H1 (cell line): Measurements from ENCODE around the gene IST1. TPM values are rescaled to one million over a fixed set of nuclear protein-coding genes. Genes with fewer than 3 reads are reported as not detected.

Source experiments
- BRCA1 ChIP-seq: IDR thresholded peaks from 2 replicates; pipeline ENCODE4 v1.6.1; 2012; ENCODE audit warnings: low read depth, low read length, improper control_type of control experiment
- GTF2F1 ChIP-seq: IDR thresholded peaks from 2 replicates; pipeline ENCODE4 v1.6.1; 2012; ENCODE audit warnings: low read depth, low read length, improper control_type of control experiment, borderline replicate concordance
- HDAC6 ChIP-seq: IDR thresholded peaks from one replicate; pipeline ENCODE4 v1.7.1; 2012; ENCODE audit warnings: low read depth, mild to moderate bottlenecking, inconsistent platforms, low read length, moderate library complexity
- JUN ChIP-seq: IDR thresholded peaks from 2 replicates; pipeline ENCODE4 v1.6.1; 2011; ENCODE audit warnings: low read depth, mild to moderate bottlenecking, improper control_type of control experiment, low read length
- RAD21 ChIP-seq, 2 experiments: IDR thresholded peaks in 1 of 2; conservative IDR thresholded peaks in 1 of 2; 2 replicates each; pipeline ENCODE4 v1.6.1; 2011; ENCODE audit warnings: low read depth in 2 of 2, low read length in 2 of 2, improper control_type of control experiment in 1 of 2, inconsistent platforms in 1 of 2, mild to moderate bottlenecking in 1 of 2, moderate library complexity in 1 of 2
- RBBP5 ChIP-seq: IDR thresholded peaks from 2 replicates; pipeline ENCODE4 v1.7.1; 2012; ENCODE audit warnings: low read depth, mild to moderate bottlenecking, inconsistent platforms, low read length, moderate library complexity, borderline replicate concordance
- SP2 ChIP-seq: IDR thresholded peaks from 2 replicates; pipeline ENCODE4 v1.6.1; 2012; ENCODE audit warnings: mild to moderate bottlenecking, low read length, inconsistent platforms
- SRF ChIP-seq: IDR thresholded peaks from 2 replicates; pipeline ENCODE4 v1.6.1; 2011; ENCODE audit warnings: mild to moderate bottlenecking, low read depth, low read length, moderate library complexity
- polyA plus RNA-seq, 7 experiments: library from polyadenylated mRNA; depleted of rRNA in 3 of 7; stranded (reverse) in 5 of 7; unstranded in 2 of 7; fragments of >200 nt in 5 of 7; fragments of 200-250 nt in 2 of 7; gene quantifications; 1 replicate in 5 of 7; 2 replicates in 1 of 7; 4 replicates in 1 of 7; pipeline versions ENCODE4 v1.2.1 to v1.2.3, GENCODE V29; 2011 to 2013; ENCODE audit warnings: missing spikeins in 2 of 7, mixed read lengths in 2 of 7
- total RNA-seq: library from RNA; stranded (reverse); fragmentation: NEBNext Ultra II Directional; extraction: Animal tissue kit (Norgen Biotek cat#: 25700); gene quantifications from 2 replicates; pipeline ENCODE4 v1.2.1, GENCODE V29; 2021

Gene IST1
- total and polyA plus RNA-seq, 2 of the 8 experiments (the other 6 are each of a cell fraction or from before 2014, with no cell fraction given): 190 to 248 TPM

- TF ChIP-seq HDAC6 (no peak), BRCA1 (no peak), SRF (no peak), RBBP5 (no peak), JUN (no peak), GTF2F1 (no peak), SP2 (no peak), RAD21 (IDR thresholded peaks at IDR 0.05 in 1 of 2, conservative IDR thresholded peaks at IDR 0.05 in 1 of 2; ENCODE audit: low read depth in 2 of 2, low read length in 2 of 2) (no peak)
- TF ChIP-seq, all 59 proteins: peak for 0
Observed at GRCh38 chr16:71956486-71956885, 61.2 kb downstream of the IST1 start (continued).
